ENCODE results near the gene AKT3.

Gene AKT3

GRCh38 chr1:243454328-243454997 is 395.6 kb downstream of the AKT3 start:
- no peak for DNase-seq

DNA sequence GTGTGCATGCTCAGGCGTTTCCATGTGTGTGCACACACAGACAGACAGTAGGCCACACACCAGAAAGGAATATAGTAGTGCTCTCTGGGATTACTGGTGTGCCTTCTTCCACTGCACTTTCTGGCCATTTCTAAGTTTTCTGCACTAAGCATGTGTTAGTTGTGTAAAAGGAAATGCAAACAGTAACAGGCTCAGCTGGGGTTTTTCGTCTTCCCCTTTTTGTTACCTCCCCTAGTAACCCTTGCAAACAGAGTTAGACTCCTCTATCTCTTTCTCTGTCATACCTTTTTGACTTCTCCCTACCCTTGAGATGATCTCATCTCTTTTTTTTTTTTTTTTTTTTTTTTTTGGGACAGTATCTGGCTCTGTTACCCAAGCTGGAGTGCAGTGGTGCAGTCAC is 398.0 kb downstream of the AKT3 start:
- DNase-seq, result peak; percentile 62 to 73 (median 71)

GRCh38 chr1:243449373-243449772 is 400.7 kb downstream of the AKT3 start:
- DNase-seq, result no peak

GRCh38 chr1:243447844-243448243 is 402.2 kb downstream of the AKT3 start:
- DNase-seq, result no peak

DNA sequence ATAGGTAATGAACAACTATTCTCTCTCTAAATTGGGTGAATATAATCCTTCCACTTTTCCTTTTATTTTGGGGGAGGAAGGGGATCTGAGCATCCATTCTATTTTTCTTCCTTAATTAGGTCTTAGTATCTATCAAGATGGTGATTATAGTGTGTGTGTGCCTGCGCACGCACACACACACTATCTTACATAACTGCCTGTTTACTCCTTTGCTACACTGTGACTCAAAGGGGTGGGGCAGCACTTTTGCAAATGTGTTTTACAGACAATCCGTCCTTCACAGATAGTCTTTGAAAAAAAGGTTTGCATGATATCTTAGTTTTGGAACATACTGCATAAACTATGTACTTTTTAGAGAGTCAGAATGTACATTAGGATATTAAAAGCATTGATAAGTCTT is 402.7 kb downstream of the AKT3 start:
- DNase-seq, result peak; percentile 43 to 54 (median 50)

GRCh38 chr1:243443557-243443956 is 406.5 kb downstream of the AKT3 start:
- no peak for DNase-seq

DNA sequence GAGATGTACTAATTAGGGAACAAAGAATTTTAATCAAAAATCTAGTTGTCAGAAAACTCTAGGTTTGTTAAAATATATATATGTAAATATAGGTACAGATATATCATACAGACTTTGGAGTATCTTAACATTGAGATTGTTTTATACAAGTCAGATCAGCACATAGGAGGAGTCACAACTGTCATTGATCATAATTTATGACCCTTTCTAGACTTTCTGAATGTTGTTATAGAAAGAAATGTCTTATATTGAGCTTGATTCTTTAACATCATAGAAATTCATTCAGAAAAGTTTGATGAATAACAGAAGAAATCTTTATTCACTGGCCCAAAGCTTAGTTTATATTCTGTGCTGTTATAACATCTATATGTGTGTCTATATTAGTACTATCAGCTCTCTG is 408.4 kb downstream of the AKT3 start:
- DNase-seq, result no peak

DNA sequence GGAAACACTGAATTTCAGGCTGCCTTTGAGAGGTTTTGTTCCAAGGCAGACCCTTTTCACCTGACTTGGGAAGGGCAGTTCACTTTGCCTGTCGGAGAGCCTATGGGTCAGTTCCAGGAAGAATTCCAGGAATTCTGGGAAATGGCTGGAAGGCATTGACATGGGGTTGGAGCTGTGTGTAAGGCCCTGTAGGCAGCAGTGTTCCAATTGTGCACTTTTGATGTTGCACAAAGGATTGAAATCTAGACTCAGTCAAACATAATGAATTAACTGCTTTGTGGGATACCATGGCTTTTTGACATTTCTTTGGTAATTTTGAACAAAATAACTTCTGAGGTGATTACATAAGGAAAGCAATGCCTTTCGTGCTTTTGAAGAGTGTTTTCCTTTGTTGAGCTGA is 409.6 kb downstream of the AKT3 start:
- no peak for DNase-seq

DNA sequence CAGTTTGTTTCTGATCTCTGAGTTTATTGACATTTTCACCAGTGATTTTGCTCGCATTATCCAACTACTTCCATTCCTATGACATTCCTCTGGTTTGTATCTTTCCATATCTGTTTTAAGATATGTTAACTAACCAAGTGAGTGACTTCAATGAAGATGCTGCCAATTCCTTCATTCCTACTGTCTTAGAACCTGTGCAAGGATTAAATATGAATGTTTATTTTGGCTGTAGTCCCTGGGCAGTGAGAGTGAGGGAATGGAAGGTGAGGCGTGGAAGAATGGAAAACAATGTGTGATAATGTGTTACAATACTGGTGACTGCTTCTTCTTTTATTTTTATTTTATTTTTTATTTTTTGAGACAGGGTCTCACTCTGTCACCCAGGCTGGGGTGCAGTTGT is 411.2 kb downstream of the AKT3 start:
- DNase-seq, result no peak

Data from suppressor macrophage treated with lipopolysaccharide for 1 hour (primary cell).